Effector CD4-positive, alpha-beta T cell (primary cell): Measurements from ENCODE around the gene CDK11B.
"Not testable (repeated sequence)": the region's sequence is repeated elsewhere in the genome, so short reads cannot be mapped to it uniquely, and the experiment has no call there.

ENCODE experiments used
- DNase-seq: peaks from one replicate; pipeline ENCODE4 v3.0.0-alpha.2; 2020

CDK11B gene

DNA sequence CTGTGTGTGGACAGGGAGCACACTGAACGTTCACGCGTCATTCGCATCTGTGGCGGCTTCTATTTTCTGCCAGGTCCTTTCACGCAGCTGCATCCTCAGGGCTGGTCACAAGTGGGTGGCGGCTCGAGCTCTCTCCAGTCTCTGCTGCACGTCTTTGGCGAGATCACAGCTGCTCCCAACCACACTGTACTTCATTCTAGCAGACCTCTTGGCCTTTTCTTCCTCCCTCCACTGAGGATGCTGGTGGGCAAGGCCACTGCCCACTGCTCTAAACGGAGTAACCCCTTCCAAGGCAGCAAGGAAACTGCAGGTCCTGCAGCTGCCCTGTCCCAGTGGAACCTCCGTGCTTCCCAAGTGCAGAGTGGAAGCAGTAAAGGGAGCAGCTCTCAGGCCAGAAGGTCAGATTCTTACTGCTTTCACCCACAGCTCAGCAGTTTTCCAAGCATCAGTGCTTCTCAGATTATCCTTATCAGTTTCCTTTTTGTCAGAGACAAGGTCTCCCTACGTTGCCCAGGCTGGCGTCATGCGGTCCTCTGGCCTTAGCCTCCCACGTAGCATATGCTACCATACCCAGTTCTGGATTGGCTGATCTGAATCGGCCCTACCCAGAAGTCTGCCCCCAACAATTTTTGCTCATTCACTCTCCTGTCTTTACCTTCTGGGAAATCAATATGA lies 11.1 kb downstream of the CDK11B start:
- DNase-seq, result not testable (repeated sequence)

DNA sequence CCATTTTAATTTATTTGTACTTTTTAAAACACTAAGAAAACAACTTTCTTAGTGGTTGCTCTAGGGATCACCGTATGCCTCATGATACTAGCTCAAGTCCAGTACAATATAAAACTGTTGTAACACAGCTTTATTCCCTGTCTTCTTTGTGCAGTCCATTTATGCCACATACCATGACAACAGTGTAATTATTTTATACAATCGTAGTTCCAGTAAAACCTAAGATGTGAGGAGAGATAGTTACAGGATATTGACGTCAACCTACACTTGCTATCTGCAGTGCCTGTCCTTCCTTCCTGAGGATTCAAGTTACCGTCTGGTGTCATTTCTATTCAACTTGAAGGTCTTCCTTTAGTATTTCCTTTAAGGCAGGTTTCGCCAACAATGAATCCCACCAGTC lies 12.5 kb downstream of the CDK11B start:
- DNase-seq, result not testable (repeated sequence)

- DNase-seq, result not testable (repeated sequence)
Measured at GRCh38 chr1:1640711-1641461, 17.9 kb downstream of the CDK11B start.

- DNase-seq, result not testable (repeated sequence)
Measured at GRCh38 chr1:1640081-1640480, 18.7 kb downstream of the CDK11B start.

GRCh38 chr1:1639368-1639767 lies 19.4 kb downstream of the CDK11B start:
- DNase-seq, result not testable (repeated sequence)

DNA sequence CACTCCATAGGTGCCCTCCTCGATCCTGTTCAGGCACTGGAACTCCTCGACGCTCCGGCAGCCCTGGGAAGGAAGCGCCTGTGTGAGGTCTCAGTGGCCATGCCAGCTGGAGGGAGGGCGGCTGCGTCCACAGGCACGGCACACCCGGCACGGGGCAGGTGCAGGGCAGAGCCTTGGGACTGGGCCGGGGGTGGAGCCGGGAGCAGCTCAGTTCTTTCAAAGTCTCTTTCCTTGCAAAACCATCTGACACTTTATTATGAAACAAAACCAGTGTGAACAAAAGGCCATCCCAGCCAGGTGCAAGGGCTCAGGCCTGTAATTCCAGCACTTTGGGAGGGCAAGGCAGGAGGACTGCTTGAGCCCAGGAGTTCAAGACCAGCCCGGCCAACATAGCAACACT lies 20.3 kb downstream of the CDK11B start:
- DNase-seq, result not testable (repeated sequence)

DNA sequence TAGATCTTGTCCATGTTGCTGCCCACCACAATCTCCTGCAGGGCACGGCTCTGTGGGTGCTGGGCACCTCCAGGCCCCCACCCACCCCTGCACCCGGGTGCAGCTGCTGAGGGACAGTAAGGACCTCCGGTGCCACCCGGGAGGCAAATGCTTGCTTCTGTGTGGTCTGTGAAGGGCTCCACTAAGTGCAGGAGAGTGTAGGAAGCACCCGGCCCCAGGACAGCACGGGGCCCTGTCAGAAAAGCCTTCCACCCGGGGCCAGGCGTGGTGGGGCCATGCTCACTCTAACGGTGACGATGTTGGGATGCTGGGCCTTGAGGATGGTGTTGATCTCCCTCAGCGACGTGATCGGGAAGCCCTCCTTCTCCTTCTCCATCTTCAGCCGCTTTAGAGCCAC lies 21.3 kb downstream of the CDK11B start:
- DNase-seq, result not testable (repeated sequence)

DNA sequence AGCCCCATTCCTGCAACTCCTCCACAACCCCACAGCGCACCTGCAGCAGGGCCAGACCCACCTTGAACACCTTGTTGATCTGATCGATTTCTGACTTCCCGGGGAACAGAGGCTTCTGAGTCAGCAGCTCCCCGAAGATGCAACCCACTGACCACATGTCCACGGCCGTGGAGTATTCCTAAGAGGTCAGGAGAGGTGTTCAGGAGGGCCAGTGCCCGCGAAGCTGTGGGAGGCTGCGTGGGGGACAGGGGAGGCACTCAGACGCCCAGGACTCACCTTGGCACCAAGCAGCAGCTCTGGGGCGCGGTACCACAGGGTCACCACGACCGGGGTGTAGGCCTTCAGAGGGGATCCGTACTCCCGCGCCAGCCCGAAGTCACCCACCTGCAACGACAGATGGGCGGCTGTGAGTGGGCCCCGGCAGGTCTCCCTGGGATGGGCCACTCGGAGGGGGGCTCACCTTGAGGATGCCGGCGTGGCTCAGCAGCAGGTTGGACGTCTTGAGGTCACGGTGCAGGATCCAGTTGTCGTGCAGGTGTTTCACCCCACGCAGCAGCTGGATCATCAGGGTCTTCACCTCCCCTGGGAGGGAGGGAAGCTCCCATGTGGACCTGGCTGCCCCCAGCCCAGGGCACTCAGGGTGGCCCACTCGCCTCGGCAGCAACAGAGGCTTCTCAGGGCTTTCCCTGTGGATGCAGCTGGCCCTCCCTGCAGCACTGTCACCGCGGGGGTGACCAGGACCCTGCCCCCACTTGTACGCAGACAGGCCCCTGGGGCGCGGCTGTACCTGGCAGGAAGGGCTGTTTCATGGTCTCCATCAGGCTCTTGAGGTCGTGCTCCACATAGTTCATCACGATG lies 22.0 kb downstream of the CDK11B start:
- not testable (repeated sequence) for DNase-seq

DNA sequence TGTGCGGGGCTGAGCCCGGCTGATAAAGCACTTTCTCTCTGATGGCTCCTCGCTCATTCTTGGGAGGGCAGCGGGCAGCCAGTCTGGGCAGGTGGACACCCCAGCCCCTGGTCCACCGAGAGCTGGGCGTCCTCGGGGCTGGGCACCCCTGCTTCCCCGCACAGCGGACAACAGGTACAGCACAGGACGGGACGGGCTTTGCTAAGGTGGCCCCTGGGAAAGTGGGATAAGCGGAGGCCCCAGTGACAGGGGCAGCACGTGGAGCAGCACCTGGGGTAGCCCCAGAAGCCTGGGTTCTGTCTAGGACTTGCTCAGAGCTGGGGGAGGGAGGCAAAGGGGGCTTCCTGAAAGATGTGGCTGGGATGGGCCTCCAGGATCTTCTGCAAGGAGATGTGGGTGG lies 24.2 kb downstream of the CDK11B start:
- DNase-seq, result not testable (repeated sequence)

DNA sequence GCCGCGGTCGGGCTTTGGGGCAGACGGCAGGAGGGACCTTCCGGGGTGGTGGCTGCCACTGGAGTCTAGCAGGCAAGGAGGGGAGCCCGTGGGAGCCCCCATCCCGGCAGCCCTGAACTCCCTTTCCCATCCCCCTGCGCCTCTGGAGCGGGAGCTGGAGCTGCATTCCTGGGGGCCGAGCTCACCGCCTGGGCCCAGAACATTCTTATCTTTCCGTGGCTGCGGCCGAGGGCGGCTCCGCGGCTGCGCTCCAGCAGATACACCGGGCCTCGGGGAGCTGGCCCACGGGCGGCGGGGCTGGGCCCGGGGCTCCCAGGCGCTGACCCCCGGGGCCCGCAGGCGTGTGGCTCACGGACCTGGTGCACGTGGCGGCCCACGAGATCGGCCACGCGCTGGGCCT lies 25.4 kb downstream of the CDK11B start:
- not testable (repeated sequence) for DNase-seq

DNA sequence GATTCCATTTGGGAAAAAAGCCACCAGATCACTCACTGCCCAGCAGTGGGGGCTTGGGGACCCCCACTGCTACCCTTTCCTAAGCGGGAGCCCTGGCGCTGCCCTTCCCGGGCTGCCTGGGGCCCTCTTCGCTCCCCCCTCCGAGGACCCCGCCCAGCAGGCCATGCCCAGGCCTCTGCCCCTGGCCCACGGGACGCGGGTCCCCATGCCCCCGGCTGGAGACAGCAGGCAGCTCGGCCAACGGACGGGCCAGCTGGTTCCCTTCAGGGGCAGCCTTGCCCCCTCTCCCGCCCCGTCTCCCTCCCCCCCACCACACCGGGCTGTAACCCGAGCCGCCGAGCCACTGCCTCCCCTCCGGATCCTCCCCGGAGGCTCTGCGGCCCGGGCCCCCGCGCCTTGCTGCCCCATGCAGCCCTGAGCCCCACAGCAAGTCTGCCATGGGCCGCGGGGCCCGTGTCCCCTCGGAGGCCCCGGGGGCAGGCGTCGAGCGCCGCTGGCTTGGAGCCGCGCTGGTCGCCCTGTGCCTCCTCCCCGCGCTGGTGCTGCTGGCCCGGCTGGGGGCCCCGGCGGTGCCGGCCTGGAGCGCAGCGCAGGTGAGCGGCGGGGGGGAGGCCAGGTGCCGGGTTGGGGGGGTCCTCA lies 26.9 kb downstream of the CDK11B start, which contains the start of gene MMP23B:
Gene MMP23B, plus strand, starts transcription at position 392 of the 639 bp plus-strand sequence. Its CDS starts 46 bp downstream, at position 438.
- DNase-seq, result no peak

DNA sequence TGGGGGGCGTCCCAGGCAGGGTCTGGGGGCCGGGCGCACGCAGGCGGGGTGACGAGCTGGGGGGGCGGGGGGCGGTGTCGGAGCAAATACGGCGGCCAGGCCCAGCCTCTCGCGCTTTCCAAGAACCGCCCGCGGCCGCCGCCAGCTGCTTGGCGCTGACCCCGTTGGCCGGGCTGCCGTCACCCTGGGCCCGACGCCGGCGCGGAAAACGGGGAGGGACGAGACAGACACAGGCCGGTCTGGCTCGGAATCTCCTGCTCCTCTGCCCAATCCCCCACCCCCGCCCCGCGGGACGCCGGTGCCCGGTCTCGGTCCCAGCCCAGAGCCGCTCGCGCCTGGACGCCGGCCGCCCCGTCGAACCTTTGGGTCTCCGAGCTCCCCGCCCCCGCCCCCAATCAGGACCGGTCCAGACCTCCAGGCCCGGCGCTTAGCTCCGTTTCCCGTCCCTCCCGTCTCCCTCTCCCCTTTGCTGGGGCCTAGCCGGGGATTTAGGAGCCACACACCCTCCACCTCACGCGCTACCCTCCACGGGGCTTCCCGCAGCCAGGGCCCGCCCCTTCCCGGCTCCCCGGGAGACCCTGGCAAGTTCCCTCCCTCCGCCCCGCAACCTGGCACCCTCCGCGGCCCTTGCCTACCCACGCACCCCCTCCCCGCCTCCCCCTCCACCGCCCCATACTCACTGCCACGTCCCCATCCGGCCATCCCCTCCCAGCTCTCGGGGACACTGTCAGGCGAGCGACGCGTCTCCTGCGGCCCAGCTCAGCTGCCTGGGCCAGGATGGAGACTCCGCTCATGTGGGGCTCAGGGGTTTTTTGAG lies 27.6 kb downstream of the CDK11B start:
- DNase-seq, result no peak

GRCh38 chr1:1630191-1630964 lies 28.4 kb downstream of the CDK11B start:
- DNase-seq, result peak; percentile 90

GRCh38 chr1:1629430-1630190 lies 29.2 kb downstream of the CDK11B start:
- peak; percentile 72 for DNase-seq

GRCh38 chr1:1628754-1629429 lies 29.9 kb downstream of the CDK11B start:
- no peak for DNase-seq

GRCh38 chr1:1627829-1628753 lies 30.7 kb downstream of the CDK11B start:
- no peak for DNase-seq

DNA sequence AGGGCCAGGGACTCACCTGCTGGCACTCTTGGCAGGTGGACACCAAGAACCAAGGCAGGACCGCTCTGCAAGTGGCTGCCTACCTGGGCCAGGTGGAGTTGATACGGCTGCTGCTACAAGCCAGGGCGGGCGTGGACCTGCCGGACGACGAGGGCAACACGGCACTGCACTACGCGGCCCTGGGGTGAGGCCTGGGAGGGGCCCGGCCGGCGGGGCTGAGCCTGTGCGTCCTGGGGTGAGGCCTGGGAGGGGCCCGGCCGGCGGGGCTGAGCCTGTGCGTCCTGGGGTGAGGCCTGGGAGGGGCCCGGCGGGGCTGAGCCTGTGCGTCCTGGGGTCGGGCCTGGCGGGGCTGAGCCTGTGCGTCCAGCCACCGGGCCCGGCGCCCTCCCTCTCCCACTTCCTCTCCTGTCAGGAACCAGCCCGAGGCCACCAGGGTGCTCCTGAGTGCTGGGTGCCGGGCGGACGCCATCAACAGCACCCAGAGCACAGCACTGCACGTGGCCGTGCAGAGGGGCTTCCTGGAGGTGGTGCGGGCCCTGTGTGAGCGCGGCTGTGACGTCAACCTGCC lies 31.5 kb downstream of the CDK11B start:
- DNase-seq, result no peak
